DOHH2 (cell line): ENCODE data around the gene EFNA5.

ENCODE experiments used
- H3F3A ChIP-seq: fragments of 200-600 bp; sonication (generic), shearing (Covaris generic); 2 replicates; pipeline ENCODE4 v1.6.0; 2016; ENCODE audit warnings: antibody characterized with exemption, mild to moderate bottlenecking; ENCODE audit not compliant: control insufficient read depth, insufficient read depth
- H3K27ac ChIP-seq: fragments of 200-600 bp; sonication (generic); 2 replicates; pipeline ENCODE4 v1.5.1; 2014; ENCODE audit warnings: low read depth, mild to moderate bottlenecking, low read length, moderate library complexity
- H3K27me3 ChIP-seq: fragments of 200-600 bp; sonication (generic); 2 replicates; pipeline ENCODE4 v1.6.1; 2014; ENCODE audit warnings: mild to moderate bottlenecking, low read length, mixed read lengths; ENCODE audit not compliant: control insufficient read depth
- H3K36me3 ChIP-seq: fragments of 200-600 bp; sonication (generic); 2 replicates; pipeline ENCODE4 v1.6.1; 2014; ENCODE audit warnings: mild to moderate bottlenecking, low read length, moderate library complexity, mixed read lengths; ENCODE audit not compliant: control insufficient read depth
- H3K4me1 ChIP-seq: fragments of 200-600 bp; sonication (generic); 2 replicates; pipeline ENCODE4 v1.6.1; 2014; ENCODE audit warnings: mild to moderate bottlenecking, low read length, mixed read lengths; ENCODE audit not compliant: control insufficient read depth
- H3K4me2 ChIP-seq: fragments of 200-600 bp; sonication (generic); 2 replicates; pipeline ENCODE4 v1.6.0; 2014; ENCODE audit warnings: mild to moderate bottlenecking, low read length, moderate library complexity
- H3K4me3 ChIP-seq: fragments of 200-600 bp; sonication (generic); 2 replicates; pipeline ENCODE4 v1.5.1; 2014; ENCODE audit warnings: mild to moderate bottlenecking, low read length, mixed read lengths
- H3K79me2 ChIP-seq: fragments of 200-600 bp; sonication (generic); 2 replicates; pipeline ENCODE4 v1.6.1; 2014; ENCODE audit warnings: mild to moderate bottlenecking, low read length, mixed read lengths; ENCODE audit not compliant: control insufficient read depth
- H3K9me2 ChIP-seq: fragments of 200-600 bp; sonication (generic); replicated peaks from 2 replicates; pipeline ENCODE4 v1.6.1; 2014; ENCODE audit warnings: mild to moderate bottlenecking, low read length, mixed read lengths; ENCODE audit not compliant: control insufficient read depth
- H3K9me3 ChIP-seq: fragments of 200-600 bp; sonication (generic); 2 replicates; pipeline ENCODE4 v1.6.1; 2014; ENCODE audit warnings: antibody characterized with exemption, low read length, mixed read lengths; ENCODE audit not compliant: control insufficient read depth, insufficient read depth
- H4K20me1 ChIP-seq: fragments of 200-600 bp; sonication (generic); 2 replicates; pipeline ENCODE4 v1.6.0; 2014; ENCODE audit warnings: low read depth, mild to moderate bottlenecking, antibody characterized with exemption, low read length, moderate library complexity; ENCODE audit not compliant: control insufficient read depth, insufficient read depth
- EZH2phosphoT487 ChIP-seq: fragments of 200-600 bp; sonication (generic); IDR thresholded peaks from 2 replicates; pipeline ENCODE4 v1.6.1; 2017; ENCODE audit warnings: borderline replicate concordance, mild to moderate bottlenecking, antibody characterized with exemption, low read length, moderate library complexity, mixed read lengths
- TF ChIP-seq, protein P1 (sequence below): fragments of 200-600 bp; sonication (generic); IDR thresholded peaks from one replicate; pipeline ENCODE4 v1.5.1; 2014; ENCODE audit warnings: antibody characterized with exemption, mild to moderate bottlenecking, low read depth, low read length; ENCODE audit not compliant: poor library complexity, severe bottlenecking

The EFNA5 gene

DNA sequence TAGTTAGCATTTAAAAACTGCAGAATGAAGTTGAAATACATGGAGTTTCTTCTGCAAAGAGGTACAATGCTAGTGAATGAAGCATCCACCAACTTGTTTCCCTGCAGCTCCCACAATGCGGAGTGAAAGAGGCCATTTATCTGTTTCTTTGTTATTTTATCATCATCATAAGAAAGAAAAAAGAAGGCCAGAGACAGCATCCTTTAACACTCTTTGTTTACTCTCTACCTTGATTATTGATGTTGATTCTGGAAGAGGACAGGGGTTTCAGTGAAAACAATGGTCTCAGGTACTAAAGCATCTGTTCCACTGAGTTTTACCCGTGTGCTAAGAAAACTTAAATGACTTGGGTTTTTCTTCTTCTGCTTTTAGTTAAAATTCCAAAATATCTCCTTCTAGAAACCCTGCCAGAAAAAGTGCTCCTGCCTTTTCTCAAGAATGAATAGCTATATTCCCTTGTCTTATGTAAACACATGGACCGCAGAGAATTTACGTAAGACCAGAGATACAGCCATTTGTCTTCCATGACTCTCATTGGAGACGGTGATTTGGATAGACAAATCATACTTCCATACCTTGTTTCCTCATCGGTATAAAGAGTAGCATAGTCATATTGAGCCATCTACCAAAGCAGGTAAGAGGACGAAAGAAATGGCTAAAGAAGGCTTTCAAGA lies 81.1 kb downstream of the EFNA5 start:
- Histone ChIP-seq H3K27ac (no peak overlapping the region), H3K4me2 (no peak overlapping the region), H3K9me3 (no peaks in the 10 kb centered on the region), H3K4me3 (no peak overlapping the region), H3K27me3 (no peaks in the 10 kb centered on the region), H4K20me1 (no peaks in the 10 kb centered on the region), H3F3A (no peaks in the 10 kb centered on the region), H3K79me2 (no peaks in the 10 kb centered on the region), H3K9me2 (no peaks in the 10 kb centered on the region), H3K4me1 (no peaks in the 10 kb centered on the region), H3K36me3 (no peaks in the 10 kb centered on the region)
- TF ChIP-seq, protein P1, sequence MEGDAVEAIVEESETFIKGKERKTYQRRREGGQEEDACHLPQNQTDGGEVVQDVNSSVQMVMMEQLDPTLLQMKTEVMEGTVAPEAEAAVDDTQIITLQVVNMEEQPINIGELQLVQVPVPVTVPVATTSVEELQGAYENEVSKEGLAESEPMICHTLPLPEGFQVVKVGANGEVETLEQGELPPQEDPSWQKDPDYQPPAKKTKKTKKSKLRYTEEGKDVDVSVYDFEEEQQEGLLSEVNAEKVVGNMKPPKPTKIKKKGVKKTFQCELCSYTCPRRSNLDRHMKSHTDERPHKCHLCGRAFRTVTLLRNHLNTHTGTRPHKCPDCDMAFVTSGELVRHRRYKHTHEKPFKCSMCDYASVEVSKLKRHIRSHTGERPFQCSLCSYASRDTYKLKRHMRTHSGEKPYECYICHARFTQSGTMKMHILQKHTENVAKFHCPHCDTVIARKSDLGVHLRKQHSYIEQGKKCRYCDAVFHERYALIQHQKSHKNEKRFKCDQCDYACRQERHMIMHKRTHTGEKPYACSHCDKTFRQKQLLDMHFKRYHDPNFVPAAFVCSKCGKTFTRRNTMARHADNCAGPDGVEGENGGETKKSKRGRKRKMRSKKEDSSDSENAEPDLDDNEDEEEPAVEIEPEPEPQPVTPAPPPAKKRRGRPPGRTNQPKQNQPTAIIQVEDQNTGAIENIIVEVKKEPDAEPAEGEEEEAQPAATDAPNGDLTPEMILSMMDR: no peak
- TF ChIP-seq EZH2phosphoT487: no peak

DNA sequence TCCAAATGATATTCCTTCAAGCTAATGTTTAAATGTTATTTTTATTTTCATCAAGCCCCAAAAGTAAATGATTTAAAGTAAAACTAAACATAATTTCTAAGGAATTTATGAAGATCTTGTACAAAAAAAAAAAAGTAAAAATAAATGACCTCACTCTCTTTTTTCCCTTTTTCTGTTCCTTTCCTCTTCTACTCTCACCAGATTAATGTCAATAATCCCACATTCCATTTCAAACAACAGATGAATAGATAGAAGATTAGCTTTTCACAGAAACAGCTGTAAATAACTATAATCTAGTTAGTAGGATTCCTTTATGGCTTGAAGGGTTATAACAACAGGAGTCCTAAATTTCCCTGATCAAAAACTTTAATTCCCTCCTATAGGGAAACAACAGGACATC lies 88.1 kb downstream of the EFNA5 start:
- Histone ChIP-seq H3K4me1 (no peaks in the 10 kb centered on the region), H3F3A (no peaks in the 10 kb centered on the region), H3K9me3 (no peaks in the 10 kb centered on the region), H3K4me3 (no peak overlapping the region), H3K9me2 (no peaks in the 10 kb centered on the region), H3K79me2 (no peaks in the 10 kb centered on the region), H4K20me1 (no peaks in the 10 kb centered on the region), H3K27ac (no peak overlapping the region), H3K36me3 (no peaks in the 10 kb centered on the region), H3K4me2 (no peak overlapping the region), H3K27me3 (no peaks in the 10 kb centered on the region)
- TF ChIP-seq, protein P1: no peak
- no peak for TF ChIP-seq EZH2phosphoT487

DNA sequence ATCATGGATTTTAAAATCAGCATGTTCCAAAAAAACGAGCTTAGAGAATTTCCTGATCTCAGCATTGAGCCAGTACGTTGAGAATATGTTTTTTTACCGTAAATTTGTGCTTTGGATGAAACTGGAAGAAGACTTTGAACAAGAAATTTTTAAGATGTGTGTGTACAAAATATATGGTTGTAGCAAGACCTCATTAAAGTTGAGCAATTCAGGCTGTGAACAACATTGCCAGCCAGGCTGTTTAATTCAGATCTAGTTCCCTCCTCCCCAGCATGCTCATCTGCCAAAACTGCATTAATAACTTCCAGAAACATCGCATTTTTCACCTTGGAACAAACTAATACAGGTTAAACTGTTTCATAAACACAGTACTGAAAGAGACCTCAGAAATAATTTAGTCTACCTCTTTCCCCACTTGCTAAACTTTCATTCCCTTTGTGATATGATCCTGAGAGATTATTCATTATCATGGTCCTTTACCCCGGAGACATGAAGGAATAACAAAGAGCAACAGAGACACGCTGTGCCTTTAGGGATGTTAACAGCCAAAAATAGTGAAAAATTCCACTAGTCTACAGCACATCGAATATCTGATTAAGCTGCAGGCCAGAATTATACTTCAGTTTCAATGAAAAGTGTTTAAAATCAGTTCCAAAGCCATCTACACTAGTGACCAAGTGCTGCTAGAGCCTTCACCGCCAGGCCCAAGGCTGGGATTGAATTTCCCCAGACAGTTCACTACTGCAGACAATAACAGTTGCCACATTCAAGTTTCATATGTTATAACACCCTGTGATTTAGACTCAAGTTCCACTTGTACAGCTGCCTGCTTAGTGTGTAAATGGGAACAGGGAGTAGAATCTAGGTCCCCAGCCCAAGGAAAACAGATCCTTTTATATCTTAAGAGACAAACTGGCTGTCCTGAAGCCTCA lies 89.6 kb downstream of the EFNA5 start:
- TF ChIP-seq, protein P1: no peak
- no peak for TF ChIP-seq EZH2phosphoT487
- peaks cover 5% of the 10 kb centered on the region; the same call in 1 of the 2 replicates for H3K27me3 ChIP-seq
- H4K20me1 ChIP-seq: no peaks in the 10 kb centered on the region
- H3K4me2 ChIP-seq: no peak overlapping the region
- H3K9me3 ChIP-seq: no peaks in the 10 kb centered on the region
- no peaks in the 10 kb centered on the region for H3F3A ChIP-seq
- H3K27ac ChIP-seq: no peak overlapping the region
- H3K79me2 ChIP-seq: no peaks in the 10 kb centered on the region
- H3K9me2 ChIP-seq: no peaks in the 10 kb centered on the region
- H3K36me3 ChIP-seq: no peaks in the 10 kb centered on the region
- no peaks in the 10 kb centered on the region for H3K4me1 ChIP-seq
- H3K4me3 ChIP-seq: no peak overlapping the region
